T-helper 2 cell treated with Interferon-gamma antibody and Interleukin-4, amounts not matched to agents 5 μg/mL and 100 μg/mL, for 36 hours (primary cell): ENCODE measurements around the gene ADCY5.

Experiments used
- DNase-seq: peaks from one replicate; pipeline ENCODE4 v3.0.0; 2021; ENCODE audit warnings: low spot score
- H3K27ac Mint-ChIP-seq: one replicate; pipeline ENCODE4 v1.8.0; 2021; ENCODE audit warnings: mild to moderate bottlenecking, mixed read lengths
- H3K27me3 Mint-ChIP-seq: one replicate; pipeline ENCODE4 v1.8.0; 2021; ENCODE audit warnings: low read depth, mixed read lengths
- H3K36me3 Mint-ChIP-seq: one replicate; pipeline ENCODE4 v1.8.0; 2021; ENCODE audit warnings: low read depth, mixed read lengths
- H3K4me1 Mint-ChIP-seq: one replicate; pipeline ENCODE4 v1.8.0; 2021; ENCODE audit warnings: low read depth, mixed read lengths
- H3K4me3 Mint-ChIP-seq: one replicate; pipeline ENCODE4 v1.8.0; 2022; ENCODE audit warnings: mild to moderate bottlenecking, moderate library complexity, mixed read lengths
- H3K9me3 Mint-ChIP-seq: one replicate; pipeline ENCODE4 v1.8.0; 2021; ENCODE audit warnings: mixed read lengths

ADCY5 gene

DNA sequence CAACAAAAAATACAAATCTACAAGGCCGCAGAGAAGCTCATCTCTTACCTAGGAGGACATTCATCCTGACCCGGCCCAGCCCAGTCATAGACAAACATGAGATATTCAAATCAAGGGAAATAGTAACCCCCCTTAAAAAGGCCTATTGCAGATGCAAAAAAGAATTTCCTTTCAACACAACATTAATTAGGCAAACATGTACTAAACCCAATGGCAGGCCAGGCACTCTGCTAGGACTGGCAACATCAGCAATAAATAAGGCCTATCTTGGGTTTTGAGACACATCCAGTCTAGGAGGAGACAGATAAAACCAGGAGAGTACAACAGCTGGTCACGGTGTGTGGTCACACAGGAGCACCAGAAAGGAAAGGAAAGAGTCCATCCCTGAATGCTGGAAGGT lies 61.4 kb downstream of the ADCY5 start:
- no peak for DNase-seq
- Mint-ChIP-seq H3K4me3 (no peak overlapping the region), H3K9me3 (no peaks in the 10 kb centered on the region), H3K36me3 (no peaks in the 10 kb centered on the region), H3K4me1 (no peaks in the 10 kb centered on the region), H3K27ac (no peak overlapping the region), H3K27me3 (no peaks in the 10 kb centered on the region)

DNA sequence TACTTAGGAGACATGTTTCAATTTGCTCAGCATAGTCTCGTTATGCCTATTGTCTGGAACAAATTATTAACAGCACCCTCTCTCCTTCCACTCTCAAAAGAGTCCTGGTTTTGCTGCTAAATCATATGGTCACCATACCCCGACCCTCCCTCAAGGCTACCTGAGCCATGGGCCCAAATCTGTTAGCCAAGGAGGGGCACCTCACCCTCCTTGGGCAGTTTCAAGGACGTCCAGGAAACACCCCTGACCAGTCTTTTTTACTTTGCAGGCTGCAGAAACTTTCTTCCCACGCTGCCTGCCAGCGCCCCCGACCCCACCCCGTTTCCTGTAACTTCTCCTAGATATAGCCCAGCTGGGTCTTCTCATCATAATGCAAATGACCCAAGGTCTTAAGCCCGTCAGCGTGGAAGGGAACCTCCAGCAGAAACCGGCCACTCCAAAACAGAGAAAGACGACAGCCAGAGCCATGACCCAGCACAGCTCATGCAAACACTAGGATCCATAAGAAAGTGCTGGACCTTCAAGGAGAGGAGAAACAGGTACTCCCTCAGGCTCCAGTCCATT lies 62.3 kb downstream of the ADCY5 start:
- DNase-seq: no peak
- Mint-ChIP-seq H3K36me3 (no peaks in the 10 kb centered on the region), H3K4me1 (no peaks in the 10 kb centered on the region), H3K9me3 (no peaks in the 10 kb centered on the region), H3K4me3 (no peak overlapping the region), H3K27me3 (no peaks in the 10 kb centered on the region), H3K27ac (no peak overlapping the region)

DNA sequence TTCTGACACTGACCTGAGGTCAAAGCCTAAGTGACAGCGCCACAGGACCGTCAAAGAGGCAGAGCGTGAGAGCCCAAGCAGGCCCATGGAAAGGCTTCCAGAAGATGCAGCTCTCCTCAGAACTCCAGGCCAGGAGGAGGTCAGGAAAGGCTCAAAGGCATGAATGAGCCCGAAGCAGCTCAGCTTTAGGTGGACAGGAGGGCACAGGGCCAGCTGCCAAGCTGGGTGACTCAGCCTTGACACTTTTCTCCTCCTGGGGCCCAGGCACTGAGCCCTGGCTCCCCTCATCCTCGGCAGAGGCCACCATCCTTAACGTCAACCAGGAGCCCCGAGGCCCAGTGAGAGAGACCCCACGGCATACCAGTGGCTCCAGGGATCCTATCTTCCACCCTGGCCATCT lies 62.9 kb downstream of the ADCY5 start:
- no peak overlapping the region for H3K4me3 Mint-ChIP-seq
- no peaks in the 10 kb centered on the region for H3K27me3 Mint-ChIP-seq
- H3K27ac Mint-ChIP-seq: no peak overlapping the region
- H3K9me3 Mint-ChIP-seq: no peaks in the 10 kb centered on the region
- DNase-seq: no peak
- no peaks in the 10 kb centered on the region for H3K4me1 Mint-ChIP-seq
- no peaks in the 10 kb centered on the region for H3K36me3 Mint-ChIP-seq

DNA sequence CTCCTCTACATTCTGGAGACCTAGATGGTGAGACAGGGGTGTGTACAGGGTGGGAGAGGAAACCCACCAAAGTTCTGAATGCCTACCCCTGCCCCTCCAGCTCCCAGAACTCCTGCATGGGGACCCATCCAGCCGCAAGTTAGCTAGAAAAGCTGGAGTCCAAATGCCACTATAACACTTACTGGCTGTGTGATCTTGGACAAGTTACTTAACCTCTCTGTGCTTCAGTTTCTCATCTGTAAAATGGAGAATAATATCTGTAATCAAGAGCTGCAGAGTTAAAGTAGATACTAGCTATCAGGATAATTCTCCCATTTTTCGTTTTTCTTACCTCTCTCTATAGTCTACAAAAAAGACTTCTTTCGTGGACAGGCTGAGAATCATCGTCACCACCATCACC lies 63.4 kb downstream of the ADCY5 start:
- Mint-ChIP-seq H3K36me3 (no peaks in the 10 kb centered on the region), H3K4me3 (no peak overlapping the region), H3K27me3 (no peaks in the 10 kb centered on the region), H3K27ac (no peak overlapping the region), H3K9me3 (no peaks in the 10 kb centered on the region), H3K4me1 (no peaks in the 10 kb centered on the region)
- DNase-seq: no peak

DNA sequence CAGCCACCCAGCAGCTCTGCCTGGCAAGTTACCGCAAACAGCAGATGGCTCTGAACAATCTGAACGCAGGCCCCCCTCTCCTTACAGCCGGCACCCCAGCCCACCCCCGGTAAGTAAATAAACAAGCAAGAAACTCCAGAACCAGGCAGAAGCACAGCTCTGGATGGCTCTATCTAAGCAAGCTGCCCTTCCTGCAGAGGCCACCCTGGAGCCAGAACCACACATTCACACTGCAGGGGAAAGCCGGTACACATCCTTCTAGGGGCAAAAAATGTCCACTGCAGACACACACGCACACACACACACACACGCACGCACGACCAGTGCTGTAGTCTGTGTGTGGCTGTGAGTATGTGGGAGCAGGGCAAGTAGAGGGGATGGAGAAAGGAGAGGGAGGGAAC lies 63.9 kb downstream of the ADCY5 start:
- no peaks in the 10 kb centered on the region for H3K36me3 Mint-ChIP-seq
- no peak overlapping the region for H3K4me3 Mint-ChIP-seq
- no peaks in the 10 kb centered on the region for H3K4me1 Mint-ChIP-seq
- no peaks in the 10 kb centered on the region for H3K9me3 Mint-ChIP-seq
- no peak overlapping the region for H3K27ac Mint-ChIP-seq
- no peak for DNase-seq
- H3K27me3 Mint-ChIP-seq: no peaks in the 10 kb centered on the region

DNA sequence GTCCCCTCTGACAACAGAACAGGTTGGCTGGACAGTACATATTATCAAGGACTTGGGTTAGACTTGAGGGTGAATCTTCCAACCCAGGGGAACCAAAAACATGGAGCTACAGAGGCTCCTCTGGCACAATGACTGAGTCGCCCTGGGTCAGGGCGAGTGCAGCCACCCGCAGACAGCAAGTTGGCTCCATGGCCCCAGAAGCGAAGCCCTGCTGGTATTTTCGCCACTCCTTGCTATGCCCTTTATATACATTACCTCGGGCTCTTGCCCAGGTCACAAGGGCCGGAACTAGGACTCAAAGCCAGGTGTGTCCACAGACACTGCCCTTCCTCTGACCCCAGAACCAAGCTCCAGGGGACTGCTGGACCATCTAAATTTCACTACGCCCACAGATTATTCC lies 64.6 kb downstream of the ADCY5 start:
- DNase-seq: no peak
- H3K4me1 Mint-ChIP-seq: no peaks in the 10 kb centered on the region
- H3K27me3 Mint-ChIP-seq: no peaks in the 10 kb centered on the region
- no peaks in the 10 kb centered on the region for H3K36me3 Mint-ChIP-seq
- H3K27ac Mint-ChIP-seq: no peak overlapping the region
- no peak overlapping the region for H3K4me3 Mint-ChIP-seq
- H3K9me3 Mint-ChIP-seq: no peaks in the 10 kb centered on the region

DNA sequence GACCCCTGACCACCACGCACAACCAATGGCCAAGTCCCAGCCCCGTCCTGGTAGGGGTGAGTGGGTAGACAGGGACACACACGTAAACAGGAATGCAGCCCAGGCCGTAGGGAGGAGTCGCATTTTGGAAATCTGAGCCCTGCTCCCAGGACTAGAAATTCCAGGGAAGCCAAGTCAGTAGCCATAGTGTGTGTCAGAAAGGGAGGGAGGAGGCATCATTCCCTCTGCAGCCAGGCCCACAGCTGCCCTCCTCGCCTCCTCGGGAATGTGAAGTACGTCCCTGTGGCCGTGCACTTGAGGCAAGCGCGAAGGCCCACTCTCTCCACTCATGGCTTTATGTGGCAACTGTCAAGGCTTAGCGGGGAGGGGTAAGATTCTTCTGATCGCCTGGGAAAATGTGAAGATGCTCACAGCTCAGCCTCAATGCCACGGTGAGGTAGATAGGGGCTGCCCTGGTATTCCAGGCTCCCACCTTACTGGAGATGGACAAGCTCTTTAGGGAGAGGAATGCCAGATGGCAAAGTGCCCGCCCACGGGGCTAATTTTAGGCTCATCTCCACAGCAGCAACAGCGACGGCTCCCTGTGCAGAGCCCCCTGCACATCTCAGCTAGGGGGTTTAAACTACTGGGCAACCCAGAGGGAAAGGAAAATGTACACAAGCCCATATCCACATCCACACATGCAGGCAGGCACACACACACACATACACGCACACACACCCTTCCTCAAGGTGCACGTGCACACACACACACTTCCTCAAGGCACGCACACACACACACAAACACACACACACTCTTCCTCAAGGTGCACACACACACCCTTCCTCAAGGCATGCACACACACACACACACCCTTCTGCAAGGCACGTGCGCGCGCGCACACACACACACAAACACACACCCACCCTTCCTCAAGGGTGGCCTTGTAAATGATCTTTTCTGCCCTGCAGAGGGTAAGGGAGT lies 65.5 kb downstream of the ADCY5 start:
- DNase-seq: no peak
- H3K4me1 Mint-ChIP-seq: no peaks in the 10 kb centered on the region
- no peak overlapping the region for H3K27ac Mint-ChIP-seq
- H3K9me3 Mint-ChIP-seq: no peaks in the 10 kb centered on the region
- H3K36me3 Mint-ChIP-seq: no peaks in the 10 kb centered on the region
- no peak overlapping the region for H3K4me3 Mint-ChIP-seq
- H3K27me3 Mint-ChIP-seq: no peaks in the 10 kb centered on the region

DNA sequence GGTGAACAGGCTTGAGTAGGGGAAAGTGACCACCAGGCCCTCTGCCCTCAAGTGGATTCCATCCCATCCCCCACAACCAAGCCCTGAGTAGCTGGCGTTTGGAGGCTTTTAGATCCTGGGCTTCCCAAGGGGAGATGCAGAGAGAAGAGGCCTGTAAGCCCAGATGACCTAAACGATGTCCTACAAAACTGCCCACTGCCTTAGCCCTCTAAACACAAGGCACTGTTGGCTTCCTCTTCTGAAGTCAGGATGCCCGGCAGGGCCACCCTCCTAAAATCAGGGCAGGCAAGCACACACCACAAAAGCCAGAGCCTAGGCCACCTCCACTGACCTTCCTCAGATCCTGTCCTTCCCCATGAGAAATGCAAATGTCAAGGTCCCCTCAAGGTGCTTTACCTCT lies 68.6 kb downstream of the ADCY5 start:
- Mint-ChIP-seq H3K27me3 (peaks cover 4% of the 10 kb centered on the region), H3K27ac (no peak overlapping the region), H3K9me3 (no peaks in the 10 kb centered on the region), H3K4me3 (no peak overlapping the region), H3K4me1 (no peaks in the 10 kb centered on the region), H3K36me3 (no peaks in the 10 kb centered on the region)
- DNase-seq: no peak

DNA sequence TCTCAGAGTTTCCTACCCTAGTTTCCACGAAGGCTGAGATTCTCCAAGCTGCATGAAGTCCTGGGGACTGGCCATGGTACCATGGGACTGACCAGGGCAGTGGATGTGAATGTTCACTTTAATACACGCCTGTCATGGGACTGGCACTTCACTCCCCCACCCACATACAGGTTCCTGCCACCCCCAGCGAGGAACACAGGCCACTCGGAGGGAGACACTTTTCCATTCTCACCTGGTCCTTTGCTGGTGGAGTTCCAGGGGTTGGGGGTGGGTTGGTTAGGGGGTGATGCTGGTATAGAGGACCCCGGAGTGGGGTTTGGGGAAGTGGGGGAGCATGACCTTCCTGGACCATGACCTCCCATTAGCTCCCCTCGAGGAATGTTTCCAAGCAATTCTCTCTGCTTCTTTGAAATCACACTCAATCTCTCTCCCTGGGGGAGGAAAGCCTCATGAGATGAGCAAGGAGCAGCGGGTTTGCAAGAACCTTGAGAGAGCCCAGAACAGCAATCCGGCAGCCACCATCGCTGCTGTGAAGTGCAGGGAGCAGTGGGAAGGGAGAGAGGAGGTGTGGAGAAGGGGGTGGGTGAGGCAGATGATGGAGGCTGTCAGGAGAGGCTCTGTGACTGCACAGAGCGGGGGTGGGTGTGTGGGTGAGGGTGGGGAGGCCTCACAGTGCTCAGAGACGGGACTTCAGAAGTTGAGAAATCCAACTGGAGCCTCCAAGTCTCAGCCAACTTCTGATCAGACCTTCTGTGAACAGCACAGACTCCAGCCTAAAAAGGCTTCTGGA lies 69.7 kb downstream of the ADCY5 start:
- no peak for DNase-seq
- Mint-ChIP-seq H3K36me3 (no peaks in the 10 kb centered on the region), H3K27me3 (peaks cover 4% of the 10 kb centered on the region), H3K4me1 (no peaks in the 10 kb centered on the region), H3K9me3 (no peaks in the 10 kb centered on the region), H3K27ac (no peak overlapping the region), H3K4me3 (no peak overlapping the region)

DNA sequence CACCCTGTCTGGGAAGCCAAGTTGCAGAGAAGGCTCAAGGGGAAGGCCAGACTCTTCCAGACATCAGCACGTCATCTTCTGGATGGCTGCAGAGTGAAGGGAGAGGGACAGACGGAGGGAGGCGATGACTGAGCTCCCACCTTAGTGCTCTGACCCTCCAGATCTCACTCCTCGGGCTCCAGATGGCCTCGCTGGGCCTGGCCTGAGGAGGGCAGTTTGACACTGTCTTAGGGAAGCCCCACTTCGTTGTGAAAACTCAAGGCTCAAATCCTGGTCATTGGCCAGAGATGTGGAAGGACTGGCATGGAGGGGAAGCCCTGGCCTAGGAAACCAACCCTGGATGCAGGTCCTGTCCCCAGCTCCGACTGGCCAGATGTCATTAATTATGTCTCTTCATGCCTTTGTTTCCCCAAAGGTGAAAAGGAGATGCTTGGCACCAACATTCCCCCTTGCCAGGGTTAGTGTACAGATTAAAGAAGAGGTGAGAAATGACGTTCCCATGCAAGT lies 70.4 kb downstream of the ADCY5 start:
- H3K4me3 Mint-ChIP-seq: no peak overlapping the region

DNA sequence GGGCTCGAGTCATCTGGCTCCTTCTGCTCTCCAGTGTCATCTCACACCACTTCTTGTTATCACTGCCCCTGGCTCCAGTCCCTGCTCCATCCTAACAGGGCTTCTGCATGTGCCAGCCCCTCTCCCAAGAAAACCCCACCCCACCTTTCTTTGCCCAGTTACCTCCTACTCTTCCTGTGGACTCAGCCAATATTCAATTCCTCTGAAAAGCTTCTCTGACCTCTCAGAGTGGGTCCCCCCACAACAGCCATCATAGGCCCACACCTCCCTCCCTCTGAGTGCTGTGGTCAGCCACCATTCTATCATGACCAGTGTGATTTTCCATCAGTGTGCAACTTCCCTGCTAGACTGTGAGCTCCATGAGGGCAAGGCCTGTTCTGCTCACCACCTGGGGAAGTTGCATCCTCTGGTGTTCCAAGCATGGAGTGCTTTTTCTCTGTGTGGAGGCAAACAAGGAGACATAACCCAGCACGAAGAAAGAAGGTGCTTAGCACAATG lies 71.6 kb downstream of the ADCY5 start:
- Mint-ChIP-seq H3K27me3 (peaks cover 6% of the 10 kb centered on the region), H3K9me3 (no peaks in the 10 kb centered on the region), H3K27ac (no peak overlapping the region), H3K36me3 (no peaks in the 10 kb centered on the region), H3K4me3 (no peak overlapping the region), H3K4me1 (no peaks in the 10 kb centered on the region)
- no peak for DNase-seq

More for the DNA sequence above, 70.4 kb downstream of the ADCY5 start:
- H3K4me1 Mint-ChIP-seq: no peaks in the 10 kb centered on the region
- no peaks in the 10 kb centered on the region for H3K9me3 Mint-ChIP-seq
- no peaks in the 10 kb centered on the region for H3K36me3 Mint-ChIP-seq
- H3K27ac Mint-ChIP-seq: no peak overlapping the region
- DNase-seq: no peak
- peaks cover 6% of the 10 kb centered on the region for H3K27me3 Mint-ChIP-seq

DNA sequence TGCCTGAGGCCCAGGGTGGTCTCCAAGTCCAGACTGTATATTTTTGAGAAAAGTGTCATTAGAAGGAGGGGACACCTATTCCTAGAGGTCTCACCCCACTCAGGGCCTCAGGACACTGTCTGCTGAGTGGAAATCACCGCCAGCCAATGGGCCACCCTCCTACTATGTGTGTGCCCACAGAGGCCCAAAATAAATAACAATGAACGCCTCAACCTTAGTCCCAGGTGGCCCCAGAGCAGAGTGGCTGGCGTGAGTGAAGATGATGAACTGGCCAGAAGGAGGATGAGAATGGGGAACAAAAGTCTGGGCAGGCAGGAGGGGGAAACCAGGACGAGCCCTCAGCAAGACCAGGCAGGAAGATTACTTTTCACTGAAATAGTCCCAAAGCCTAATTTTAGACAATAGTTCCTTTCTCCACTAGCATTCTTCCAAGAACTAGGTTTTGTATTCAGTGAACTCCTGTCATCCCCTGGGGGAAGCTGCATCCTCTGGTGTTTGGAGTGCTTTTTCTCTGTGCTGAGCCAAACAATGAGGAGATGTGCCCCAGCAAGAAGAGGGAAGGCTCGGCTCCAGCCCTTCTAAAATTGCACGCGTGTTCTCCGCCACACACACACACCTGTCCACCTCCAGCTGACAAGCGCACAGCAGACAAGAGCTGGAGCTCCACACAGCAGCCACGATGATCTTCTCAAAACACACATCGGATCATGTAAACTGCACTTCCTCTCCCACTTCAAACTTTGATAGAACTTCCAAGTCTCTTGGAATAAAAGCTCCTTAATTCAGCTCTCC lies 72.2 kb downstream of the ADCY5 start:
- H3K4me1 Mint-ChIP-seq: no peaks in the 10 kb centered on the region
- H3K27ac Mint-ChIP-seq: no peak overlapping the region
- no peak for DNase-seq
- H3K4me3 Mint-ChIP-seq: no peak overlapping the region
- H3K36me3 Mint-ChIP-seq: no peaks in the 10 kb centered on the region
- no peaks in the 10 kb centered on the region for H3K9me3 Mint-ChIP-seq
- peaks cover 6% of the 10 kb centered on the region for H3K27me3 Mint-ChIP-seq
